CD8-positive, alpha-beta memory T cell (primary cell): ENCODE results near the gene BRIP1. TPM values are rescaled to one million over a fixed set of nuclear protein-coding genes. Genes with fewer than 3 reads are reported as not detected.

Source experiments
- CTCF ChIA-PET: fragments of 350-600 bp; sonication (Branson Sonifier 250); formaldehyde crosslinking; loops from one replicate; lab custom pipeline; 2021; ENCODE audit warnings: antibody characterized with exemption; lab: Charles Lee
- POLR2A ChIA-PET: fragments of 350-600 bp; sonication (Branson Sonifier 250); formaldehyde crosslinking; loops from one replicate; lab custom pipeline; 2021; ENCODE audit warnings: antibody characterized with exemption; lab: Charles Lee
- DNase-seq, 5 donors: peaks; one replicate each; pipeline versions ENCODE4 v3.0.0 to v3.0.0-alpha.2; 2020 to 2022; ENCODE audit warnings: mixed read lengths in 1 of 5
- H3K27ac ChIP-seq: one replicate; pipeline ENCODE4 v1.7.0; 2013; ENCODE audit warnings: low read depth, mild to moderate bottlenecking, low read length, moderate library complexity
- H3K27me3 ChIP-seq: 2 replicates; pipeline ENCODE4 v1.7.0; 2013; ENCODE audit warnings: low read length, mild to moderate bottlenecking; ENCODE audit not compliant: insufficient read depth, poor library complexity, severe bottlenecking
- H3K36me3 ChIP-seq: 2 replicates; pipeline ENCODE4 v1.7.0; 2013; ENCODE audit warnings: mild to moderate bottlenecking, low read length, moderate library complexity; ENCODE audit not compliant: insufficient read depth
- H3K4me1 ChIP-seq: 2 replicates; pipeline ENCODE4 v1.7.0; 2013; ENCODE audit warnings: mild to moderate bottlenecking, low read length, moderate library complexity; ENCODE audit not compliant: insufficient read depth
- H3K4me3 ChIP-seq: 2 replicates; pipeline ENCODE4 v1.7.0; 2013; ENCODE audit warnings: mild to moderate bottlenecking, low read length
- H3K9me3 ChIP-seq: 2 replicates; pipeline ENCODE4 v1.7.0; 2013; ENCODE audit warnings: mild to moderate bottlenecking, low read length
- H3K27ac Mint-ChIP-seq, 8 donors: one replicate each; pipeline ENCODE4 v1.8.0; 2020 to 2021; ENCODE audit warnings: mixed read lengths in 8 of 8, mild to moderate bottlenecking in 6 of 8, inconsistent platforms in 3 of 8, moderate library complexity in 3 of 8
- H3K27me3 Mint-ChIP-seq, 2 donors: one replicate each; pipeline ENCODE4 v1.8.0; 2020 to 2021; ENCODE audit warnings: mixed read lengths in 2 of 2, mild to moderate bottlenecking in 1 of 2, moderate library complexity in 1 of 2
- H3K36me3 Mint-ChIP-seq, 3 donors: one replicate each; pipeline ENCODE4 v1.8.0; 2020 to 2021; ENCODE audit warnings: mixed read lengths in 3 of 3, inconsistent platforms in 1 of 3, mild to moderate bottlenecking in 1 of 3
- H3K4me1 Mint-ChIP-seq, 3 donors: one replicate each; pipeline ENCODE4 v1.8.0; 2020 to 2021; ENCODE audit warnings: mixed read lengths in 3 of 3, inconsistent platforms in 1 of 3, mild to moderate bottlenecking in 1 of 3
- H3K4me3 Mint-ChIP-seq, 7 donors: one replicate each; pipeline ENCODE4 v1.8.0; 2020 to 2021; ENCODE audit warnings: mixed read lengths in 7 of 7, mild to moderate bottlenecking in 6 of 7, moderate library complexity in 4 of 7, inconsistent platforms in 2 of 7
- H3K9me3 Mint-ChIP-seq, 5 donors: one replicate each; pipeline ENCODE4 v1.8.0; 2020 to 2022; ENCODE audit warnings: mixed read lengths in 5 of 5, mild to moderate bottlenecking in 3 of 5, moderate library complexity in 2 of 5, inconsistent platforms in 1 of 5
- polyA plus RNA-seq: library from polyadenylated mRNA; unstranded; fragments of 300-500 nt; fragmentation: Illumina TruSeq; gene quantifications from one replicate; pipeline ENCODE4 v1.2.3, GENCODE V29; 2021
- total RNA-seq, 2 experiments: library from RNA; stranded (reverse); gene quantifications; one replicate each; pipeline ENCODE4 v1.2.3, GENCODE V29; 2021

The BRIP1 gene
- total and polyA plus RNA-seq, 3 experiments from 2014 or later = 0.86 to 11.7 (median 11.3) TPM

GRCh38 chr17:61793565-61793964 is 69.8 kb downstream of the BRIP1 start:
- H3K4me3 Mint-ChIP-seq = no peak overlapping the region
- H3K4me1 Mint-ChIP-seq = no peaks in the 10 kb centered on the region
- H3K27ac Mint-ChIP-seq = no peak overlapping the region
- no peaks in the 10 kb centered on the region for H3K27me3 Mint-ChIP-seq
- Histone ChIP-seq H3K4me3 (no peak overlapping the region), H3K9me3 (no peaks in the 10 kb centered on the region), H3K36me3 (no peaks in the 10 kb centered on the region), H3K27me3 (no peaks in the 10 kb centered on the region), H3K4me1 (no peaks in the 10 kb centered on the region), H3K27ac (no peak overlapping the region)
- POLR2A ChIA-PET = no interaction called here
- DNase-seq = no peak
- H3K36me3 Mint-ChIP-seq = peaks cover 0 to 4% (median 4%) of the 10 kb centered on the region in 3 donors
- CTCF ChIA-PET = no interaction called here
- H3K9me3 Mint-ChIP-seq = no peaks in the 10 kb centered on the region

DNA sequence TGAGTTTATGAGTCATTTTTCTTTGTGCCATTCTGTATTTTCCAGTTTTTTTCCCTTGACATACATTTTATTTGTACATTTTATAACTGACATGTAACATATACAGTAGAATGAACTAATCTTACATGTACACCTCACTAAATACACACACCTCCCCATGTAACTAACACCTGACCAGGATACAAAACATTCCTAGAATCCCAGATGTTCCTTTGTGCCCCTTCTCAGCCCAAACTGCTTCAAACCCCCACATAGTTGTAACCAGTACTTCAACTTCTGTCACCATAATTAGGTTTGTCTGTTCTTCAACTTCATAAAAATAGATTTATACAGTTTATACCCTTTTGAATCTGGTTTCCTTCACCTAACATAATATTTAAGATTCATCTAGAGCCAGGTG is 73.5 kb downstream of the BRIP1 start:
- H3K4me1 Mint-ChIP-seq = no peaks in the 10 kb centered on the region
- POLR2A ChIA-PET = no interaction called here
- Histone ChIP-seq H3K27ac (no peak overlapping the region), H3K4me3 (no peak overlapping the region), H3K4me1 (no peaks in the 10 kb centered on the region), H3K9me3 (no peaks in the 10 kb centered on the region), H3K36me3 (no peaks in the 10 kb centered on the region), H3K27me3 (no peaks in the 10 kb centered on the region)
- no peak for DNase-seq
- H3K4me3 Mint-ChIP-seq = no peak overlapping the region
- no peaks in the 10 kb centered on the region for H3K9me3 Mint-ChIP-seq
- H3K36me3 Mint-ChIP-seq = peaks cover 0 to 4% (median 0%) of the 10 kb centered on the region in 3 donors
- CTCF ChIA-PET = no interaction called here
- H3K27me3 Mint-ChIP-seq = no peaks in the 10 kb centered on the region
- H3K27ac Mint-ChIP-seq = no peak overlapping the region

GRCh38 chr17:61786088-61786487 is 77.2 kb downstream of the BRIP1 start:
- Histone ChIP-seq H3K27ac (no peak overlapping the region), H3K4me3 (no peak overlapping the region), H3K4me1 (no peaks in the 10 kb centered on the region), H3K9me3 (no peaks in the 10 kb centered on the region), H3K36me3 (no peaks in the 10 kb centered on the region), H3K27me3 (no peaks in the 10 kb centered on the region)
- no peak overlapping the region for H3K27ac Mint-ChIP-seq
- ChIA-PET CTCF (no interaction called here), POLR2A (no interaction called here)
- H3K27me3 Mint-ChIP-seq = no peaks in the 10 kb centered on the region
- no peak for DNase-seq
- no peaks in the 10 kb centered on the region for H3K4me1 Mint-ChIP-seq
- H3K9me3 Mint-ChIP-seq = no peaks in the 10 kb centered on the region
- no peak overlapping the region for H3K4me3 Mint-ChIP-seq
- H3K36me3 Mint-ChIP-seq = peaks cover 0 to 6% (median 0%) of the 10 kb centered on the region in 3 donors

DNA sequence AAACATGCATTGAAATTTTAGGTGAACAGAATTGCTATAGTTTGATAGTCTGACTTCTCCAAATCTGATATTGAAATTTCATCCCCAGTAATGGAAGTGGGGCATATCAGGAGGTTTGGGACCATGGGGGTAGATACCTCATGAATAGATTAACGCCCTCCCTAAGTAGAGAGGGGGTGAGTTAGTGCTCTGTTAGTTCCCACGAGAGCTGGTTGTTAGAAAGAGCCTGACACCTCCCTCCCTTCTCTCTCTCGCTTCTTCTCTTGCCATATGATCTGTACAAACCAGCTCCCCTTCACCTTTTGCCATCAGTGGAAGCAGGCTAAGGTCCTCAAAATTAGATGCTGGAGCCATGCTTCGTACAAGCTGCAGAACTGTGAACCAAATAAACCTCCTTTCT is 78.8 kb downstream of the BRIP1 start:
- Mint-ChIP-seq H3K27me3 (no peaks in the 10 kb centered on the region), H3K36me3 (peaks cover 0 to 3% (median 0%) of the 10 kb centered on the region in 3 donors), H3K4me1 (no peaks in the 10 kb centered on the region), H3K9me3 (no peaks in the 10 kb centered on the region), H3K27ac (peak overlapping the region in 1 of 8 donors; percentile 1), H3K4me3 (no peak overlapping the region)
- H3K27ac ChIP-seq = no peak overlapping the region
- no peak overlapping the region for H3K4me3 ChIP-seq
- ChIA-PET POLR2A (no interaction called here), CTCF (no interaction called here)
- DNase-seq = no peak
- H3K4me1 ChIP-seq = no peaks in the 10 kb centered on the region
- no peaks in the 10 kb centered on the region for H3K27me3 ChIP-seq
- H3K36me3 ChIP-seq = no peaks in the 10 kb centered on the region
- H3K9me3 ChIP-seq = no peaks in the 10 kb centered on the region

GRCh38 chr17:61783556-61784304 is 79.6 kb downstream of the BRIP1 start:
- ChIA-PET POLR2A (no interaction called here), CTCF (no interaction called here)
- H3K4me1 Mint-ChIP-seq = no peaks in the 10 kb centered on the region
- Histone ChIP-seq H3K4me3 (no peak overlapping the region), H3K27me3 (no peaks in the 10 kb centered on the region), H3K27ac (no peak overlapping the region), H3K36me3 (no peaks in the 10 kb centered on the region), H3K9me3 (no peaks in the 10 kb centered on the region), H3K4me1 (no peaks in the 10 kb centered on the region)
- no peaks in the 10 kb centered on the region for H3K27me3 Mint-ChIP-seq
- H3K36me3 Mint-ChIP-seq = peaks cover 0 to 3% (median 1%) of the 10 kb centered on the region in 3 donors
- no peaks in the 10 kb centered on the region for H3K9me3 Mint-ChIP-seq
- DNase-seq = no peak
- no peak overlapping the region for H3K4me3 Mint-ChIP-seq
- no peak overlapping the region for H3K27ac Mint-ChIP-seq

- no peak for DNase-seq
- H3K27ac Mint-ChIP-seq = no peak overlapping the region
- H3K4me3 Mint-ChIP-seq = no peak overlapping the region
- no peaks in the 10 kb centered on the region for H3K4me1 ChIP-seq
- no peak overlapping the region for H3K4me3 ChIP-seq
- H3K9me3 ChIP-seq = no peaks in the 10 kb centered on the region
- H3K36me3 ChIP-seq = no peaks in the 10 kb centered on the region
- H3K36me3 Mint-ChIP-seq = peaks cover 0 to 3% (median 1%) of the 10 kb centered on the region in 3 donors
- ChIA-PET POLR2A (no interaction called here), CTCF (no interaction called here)
- H3K27me3 ChIP-seq = no peaks in the 10 kb centered on the region
- H3K27ac ChIP-seq = no peak overlapping the region
- H3K9me3 Mint-ChIP-seq = no peaks in the 10 kb centered on the region
- no peaks in the 10 kb centered on the region for H3K27me3 Mint-ChIP-seq
- no peaks in the 10 kb centered on the region for H3K4me1 Mint-ChIP-seq
Measured at GRCh38 chr17:61783120-61783519, 80.2 kb downstream of the BRIP1 start.

- no peaks in the 10 kb centered on the region for H3K27me3 Mint-ChIP-seq
- H3K4me3 Mint-ChIP-seq = no peak overlapping the region
- no peaks in the 10 kb centered on the region for H3K27me3 ChIP-seq
- ChIA-PET POLR2A (no interaction called here), CTCF (no interaction called here)
- H3K27ac ChIP-seq = no peak overlapping the region
- H3K27ac Mint-ChIP-seq = no peak overlapping the region
- H3K9me3 ChIP-seq = no peaks in the 10 kb centered on the region
- no peaks in the 10 kb centered on the region for H3K9me3 Mint-ChIP-seq
- no peaks in the 10 kb centered on the region for H3K4me1 Mint-ChIP-seq
- H3K36me3 Mint-ChIP-seq = peaks cover 0 to 3% (median 1%) of the 10 kb centered on the region in 3 donors
- H3K4me1 ChIP-seq = no peaks in the 10 kb centered on the region
- no peaks in the 10 kb centered on the region for H3K36me3 ChIP-seq
- no peak for DNase-seq
- H3K4me3 ChIP-seq = no peak overlapping the region
Measured at GRCh38 chr17:61782683-61783082, 80.6 kb downstream of the BRIP1 start.

- Mint-ChIP-seq H3K4me1 (no peaks in the 10 kb centered on the region), H3K9me3 (peaks cover 7 to 8% (median 8%) of the 10 kb centered on the region in 5 donors), H3K27ac (no peak overlapping the region), H3K27me3 (no peaks in the 10 kb centered on the region), H3K36me3 (peaks cover 6 to 15% (median 7%) of the 10 kb centered on the region in 3 donors), H3K4me3 (no peak overlapping the region)
- no peak overlapping the region for H3K27ac ChIP-seq
- ChIA-PET POLR2A (interaction anchor here (0.5 kb wide), 1 partner anchor 11 kb away, joined by 4 read pairs; no protein-coding TSS in a partner anchor), CTCF (no interaction called here)
- no peak overlapping the region for H3K4me3 ChIP-seq
- no peaks in the 10 kb centered on the region for H3K9me3 ChIP-seq
- no peaks in the 10 kb centered on the region for H3K36me3 ChIP-seq
- no peak for DNase-seq
- no peaks in the 10 kb centered on the region for H3K27me3 ChIP-seq
- H3K4me1 ChIP-seq = no peaks in the 10 kb centered on the region
Measured at GRCh38 chr17:61775364-61775763, 88.0 kb downstream of the BRIP1 start.
